Transverse colon (tissue), 3 donors: ENCODE results near the gene LRFN2.

ENCODE experiments used
- EP300 ChIP-seq: sonication (generic); formaldehyde crosslinking; IDR thresholded peaks from one replicate; pipeline ENCODE4 v1.6.1; 2017; ENCODE audit warnings: antibody characterized with exemption, low read depth
- POLR2A ChIP-seq: fragments of 450-650 bp; IDR thresholded peaks from one replicate; pipeline ENCODE4 v1.6.1; 2016; ENCODE audit warnings: antibody characterized with exemption, mild to moderate bottlenecking, moderate library complexity
- TF ChIP-seq, protein P1 (sequence below), 5 experiments: fragments of 200-600 bp in 3 of 5; fragments of 450-650 bp in 2 of 5; sonication (generic) in 3 of 5; IDR thresholded peaks; 1 replicate in 2 of 5; 2 replicates in 3 of 5; pipeline ENCODE4 v1.5.1; 2016 to 2017; ENCODE audit warnings: antibody characterized with exemption in 5 of 5, inconsistent platforms in 3 of 5, mild to moderate bottlenecking in 2 of 5, moderate library complexity in 1 of 5

DNA sequence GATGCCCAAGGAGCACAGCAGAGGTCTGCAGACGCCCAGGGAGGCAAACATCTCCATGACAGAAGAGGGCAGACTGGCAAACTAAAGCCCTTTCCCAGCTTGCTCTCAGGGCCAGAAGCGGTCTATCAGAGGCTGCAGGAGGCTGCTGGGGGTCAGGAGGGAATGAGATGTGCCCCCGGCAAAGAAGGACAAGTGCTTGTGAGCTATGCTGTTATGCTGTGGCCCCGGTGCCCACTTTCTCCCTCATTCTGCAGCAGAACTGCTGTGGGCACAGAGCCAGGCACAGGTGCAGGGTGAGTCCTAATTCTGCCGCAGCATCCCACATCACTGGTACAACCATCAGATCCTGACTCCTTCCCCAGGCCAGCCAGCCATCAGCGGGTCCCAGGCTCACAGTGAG is 46.4 kb downstream of the LRFN2 start:
- no peak for TF ChIP-seq POLR2A
- TF ChIP-seq, protein P1, sequence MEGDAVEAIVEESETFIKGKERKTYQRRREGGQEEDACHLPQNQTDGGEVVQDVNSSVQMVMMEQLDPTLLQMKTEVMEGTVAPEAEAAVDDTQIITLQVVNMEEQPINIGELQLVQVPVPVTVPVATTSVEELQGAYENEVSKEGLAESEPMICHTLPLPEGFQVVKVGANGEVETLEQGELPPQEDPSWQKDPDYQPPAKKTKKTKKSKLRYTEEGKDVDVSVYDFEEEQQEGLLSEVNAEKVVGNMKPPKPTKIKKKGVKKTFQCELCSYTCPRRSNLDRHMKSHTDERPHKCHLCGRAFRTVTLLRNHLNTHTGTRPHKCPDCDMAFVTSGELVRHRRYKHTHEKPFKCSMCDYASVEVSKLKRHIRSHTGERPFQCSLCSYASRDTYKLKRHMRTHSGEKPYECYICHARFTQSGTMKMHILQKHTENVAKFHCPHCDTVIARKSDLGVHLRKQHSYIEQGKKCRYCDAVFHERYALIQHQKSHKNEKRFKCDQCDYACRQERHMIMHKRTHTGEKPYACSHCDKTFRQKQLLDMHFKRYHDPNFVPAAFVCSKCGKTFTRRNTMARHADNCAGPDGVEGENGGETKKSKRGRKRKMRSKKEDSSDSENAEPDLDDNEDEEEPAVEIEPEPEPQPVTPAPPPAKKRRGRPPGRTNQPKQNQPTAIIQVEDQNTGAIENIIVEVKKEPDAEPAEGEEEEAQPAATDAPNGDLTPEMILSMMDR (IDR thresholded peaks at IDR 0.05): no peak
- TF ChIP-seq EP300: no peak
